Astrocyte of the spinal cord (primary cell): ENCODE results near the gene RILP.

Experiments
- DNase-seq: peaks from one replicate; pipeline ENCODE4 v3.0.0; 2011; ENCODE audit warnings: low read depth, low spot score
- H3K4me3 ChIP-seq: 2 replicates; pipeline ENCODE4 v1.5.1; 2011; ENCODE audit warnings: low read depth, mild to moderate bottlenecking, low read length, moderate library complexity
- CTCF ChIP-seq: IDR thresholded peaks from 2 replicates; pipeline ENCODE4 v1.5.1; 2012; ENCODE audit warnings: low read depth, mild to moderate bottlenecking, low read length, inconsistent platforms
- in situ Hi-C: cut with HindIII; loops from 2 replicates; pipeline ENCODE4 v1.10.0; 2017; ENCODE audit warnings: low sequenced_read_pairs

The RILP gene

GRCh38 chr17:1612400-1612799 lies 37.3 kb downstream of the RILP start:
- H3K4me3 ChIP-seq: no peak overlapping the region
- TF ChIP-seq CTCF: no peak
- in situ Hi-C loops: no loop called here
- DNase-seq: no peak

- no peak overlapping the region for H3K4me3 ChIP-seq
- TF ChIP-seq CTCF: no peak
- in situ Hi-C loops: no loop called here
- DNase-seq: no peak
These were observed 38.0 kb downstream of the RILP start for GRCh38 chr17:1611715-1612114.

DNA sequence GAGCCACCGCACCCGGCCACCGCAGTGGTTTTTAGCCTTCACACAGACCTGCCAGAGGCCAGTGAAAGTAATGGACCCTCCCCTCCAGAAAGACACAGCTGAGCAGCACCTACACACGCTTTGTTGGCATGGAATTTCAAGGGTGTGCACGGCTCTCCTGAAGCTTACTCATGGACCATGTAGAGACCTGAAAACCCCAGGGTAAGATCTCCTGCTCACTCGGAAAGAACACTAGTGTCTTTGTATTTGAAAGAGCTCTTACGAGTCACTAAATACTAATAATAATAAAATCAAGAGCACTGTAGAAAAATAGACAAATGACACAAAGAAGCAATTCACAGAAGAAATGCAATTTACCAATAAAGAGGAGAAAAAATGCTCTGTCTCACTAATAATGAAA lies 41.0 kb downstream of the RILP start:
- no peak overlapping the region for H3K4me3 ChIP-seq
- no peak for TF ChIP-seq CTCF
- in situ Hi-C loops: no loop called here
- no peak for DNase-seq

DNA sequence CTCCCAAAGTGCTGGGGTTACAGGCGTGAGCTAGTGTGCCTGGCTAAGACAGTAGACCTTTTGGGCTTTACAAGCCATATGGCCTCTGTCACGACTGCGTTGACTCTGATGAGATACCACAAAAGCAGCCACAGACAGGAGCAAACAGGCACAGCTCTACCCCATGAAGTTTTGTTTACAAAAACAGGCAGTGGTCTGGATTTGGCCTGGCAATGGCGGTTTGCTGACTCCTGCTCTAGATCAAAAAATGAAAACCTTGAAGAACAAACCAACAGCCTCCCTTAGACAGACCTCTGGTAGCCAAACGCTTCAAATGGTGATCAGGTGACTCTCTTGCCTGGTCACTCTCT lies 41.7 kb downstream of the RILP start:
- DNase-seq: no peak
- no peak for TF ChIP-seq CTCF
- in situ Hi-C loops: no loop called here
- H3K4me3 ChIP-seq: no peak overlapping the region

DNA sequence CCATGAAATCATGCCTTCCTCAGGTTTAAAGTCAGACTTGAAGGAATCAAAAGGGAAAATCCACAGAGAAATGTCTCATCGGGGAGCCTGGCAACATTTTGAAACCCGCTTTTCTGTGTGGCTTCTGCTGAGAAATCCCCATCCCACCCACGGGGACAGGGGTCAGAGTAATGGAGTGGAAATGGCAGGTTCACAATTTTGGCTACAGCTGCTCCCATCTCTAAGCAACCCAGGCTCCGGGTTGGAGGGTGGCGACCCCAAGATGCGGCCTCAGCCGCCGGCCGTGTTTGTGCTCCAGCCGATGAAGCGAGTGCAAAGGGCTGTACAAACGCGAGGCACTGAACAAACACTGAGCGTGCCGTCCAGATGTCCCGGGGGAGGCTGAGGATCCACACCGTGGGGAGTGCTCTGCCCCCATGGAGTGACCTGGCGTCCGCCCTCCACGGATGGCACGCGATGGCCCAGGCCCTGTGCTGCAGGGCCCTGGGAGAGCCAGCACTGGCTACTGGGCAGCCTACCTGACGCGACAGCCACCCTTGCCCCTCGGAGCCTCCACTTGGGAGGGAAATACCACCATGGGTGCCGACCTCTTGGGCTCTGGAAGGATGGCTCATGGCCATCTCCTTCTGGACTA lies 43.2 kb downstream of the RILP start:
- H3K4me3 ChIP-seq: no peak overlapping the region
- DNase-seq: no peak
- in situ Hi-C loops: no loop called here
- no peak for TF ChIP-seq CTCF

DNA sequence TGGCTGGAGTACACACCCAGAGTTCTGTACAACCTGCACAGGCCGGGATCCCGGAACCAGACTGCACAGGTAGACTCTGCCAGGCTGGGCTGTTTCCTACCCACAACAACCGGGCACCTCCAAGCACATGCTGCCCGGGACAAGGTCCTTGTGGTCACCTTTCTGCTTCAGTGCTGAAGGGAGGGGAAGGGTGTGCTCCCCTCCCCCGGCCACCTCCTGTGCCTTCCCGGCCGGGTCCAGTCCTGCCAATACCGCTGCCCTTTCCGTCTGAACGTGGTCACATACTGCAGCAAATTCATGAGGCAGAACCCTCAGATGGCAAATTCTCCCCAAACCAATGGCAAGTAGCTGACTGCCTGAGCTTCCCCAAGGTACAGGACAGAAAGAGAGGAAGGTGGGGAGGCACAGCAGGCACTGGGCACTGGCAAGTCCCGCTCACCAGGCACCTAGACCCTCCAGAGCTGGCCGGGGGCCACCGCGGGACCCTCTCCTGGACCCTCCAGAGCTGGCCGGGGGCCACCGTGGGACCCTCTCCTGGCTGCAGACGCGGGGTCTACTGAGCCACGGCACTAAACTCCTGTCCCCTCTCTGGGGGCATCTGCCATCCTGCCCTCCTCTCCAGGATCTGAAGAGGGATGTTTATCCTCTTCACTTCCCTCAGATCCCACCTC lies 43.9 kb downstream of the RILP start:
- no peak for TF ChIP-seq CTCF
- no peak for DNase-seq
- in situ Hi-C loops: no loop called here

More for the DNA sequence above, 43.9 kb downstream of the RILP start:
- H3K4me3 ChIP-seq: no peak overlapping the region
